ENCODE results near the gene ATF7IP2.
"Not testable (repeated sequence)": the region's sequence is repeated elsewhere in the genome, so short reads cannot be mapped to it uniquely, and the experiment has no call there.

Gene ATF7IP2, protein sequence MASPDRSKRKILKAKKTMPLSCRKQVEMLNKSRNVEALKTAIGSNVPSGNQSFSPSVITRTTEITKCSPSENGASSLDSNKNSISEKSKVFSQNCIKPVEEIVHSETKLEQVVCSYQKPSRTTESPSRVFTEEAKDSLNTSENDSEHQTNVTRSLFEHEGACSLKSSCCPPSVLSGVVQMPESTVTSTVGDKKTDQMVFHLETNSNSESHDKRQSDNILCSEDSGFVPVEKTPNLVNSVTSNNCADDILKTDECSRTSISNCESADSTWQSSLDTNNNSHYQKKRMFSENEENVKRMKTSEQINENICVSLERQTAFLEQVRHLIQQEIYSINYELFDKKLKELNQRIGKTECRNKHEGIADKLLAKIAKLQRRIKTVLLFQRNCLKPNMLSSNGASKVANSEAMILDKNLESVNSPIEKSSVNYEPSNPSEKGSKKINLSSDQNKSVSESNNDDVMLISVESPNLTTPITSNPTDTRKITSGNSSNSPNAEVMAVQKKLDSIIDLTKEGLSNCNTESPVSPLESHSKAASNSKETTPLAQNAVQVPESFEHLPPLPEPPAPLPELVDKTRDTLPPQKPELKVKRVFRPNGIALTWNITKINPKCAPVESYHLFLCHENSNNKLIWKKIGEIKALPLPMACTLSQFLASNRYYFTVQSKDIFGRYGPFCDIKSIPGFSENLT

DNA sequence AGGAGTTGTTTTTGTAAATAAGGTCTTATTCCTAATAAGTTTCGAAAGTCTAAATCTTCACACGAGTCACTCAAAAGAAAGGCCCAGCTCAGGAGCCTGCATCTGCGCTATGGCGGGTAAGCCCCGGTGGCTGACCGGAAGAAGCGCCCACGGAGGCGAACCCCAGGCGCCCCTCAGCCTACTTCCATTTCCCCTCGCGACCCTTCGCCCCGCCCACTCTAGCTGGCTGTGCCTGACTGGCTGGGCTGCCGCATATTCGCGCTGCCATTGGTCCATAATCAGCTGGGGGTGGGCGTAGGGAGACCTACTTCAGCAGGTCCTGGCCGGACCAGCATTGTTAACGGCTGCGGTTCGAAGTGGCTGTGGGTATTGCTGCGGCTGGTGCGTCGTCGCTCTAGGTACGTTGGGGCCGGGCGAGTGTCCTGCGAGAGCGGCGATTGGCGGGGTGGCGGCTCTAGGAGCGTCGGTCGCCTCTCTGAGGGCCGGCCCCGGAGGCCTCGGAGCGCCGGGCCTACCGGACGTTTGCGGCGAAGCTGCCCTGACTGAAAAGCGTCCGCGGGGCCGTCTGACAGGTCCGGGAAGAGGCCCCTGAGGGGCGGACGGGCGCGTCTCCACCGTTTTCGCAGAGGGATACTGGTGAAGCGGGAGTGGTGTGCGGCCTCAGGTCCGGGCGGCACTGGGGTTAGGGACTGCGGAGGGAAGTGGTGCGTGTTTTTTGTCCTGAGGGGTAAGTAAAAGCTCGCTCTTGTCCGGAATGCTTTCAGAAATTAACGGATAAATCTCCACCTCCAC is at the start of gene ATF7IP2:
TSS of gene ATF7IP2 (plus strand) at position 337 of the 792 bp plus-strand sequence. CDS start 44,560 bp downstream, outside the sequence.
- in situ Hi-C loops (cut with MboI; ENCODE audit: low sequenced_read_pairs), result no loop called here

DNA sequence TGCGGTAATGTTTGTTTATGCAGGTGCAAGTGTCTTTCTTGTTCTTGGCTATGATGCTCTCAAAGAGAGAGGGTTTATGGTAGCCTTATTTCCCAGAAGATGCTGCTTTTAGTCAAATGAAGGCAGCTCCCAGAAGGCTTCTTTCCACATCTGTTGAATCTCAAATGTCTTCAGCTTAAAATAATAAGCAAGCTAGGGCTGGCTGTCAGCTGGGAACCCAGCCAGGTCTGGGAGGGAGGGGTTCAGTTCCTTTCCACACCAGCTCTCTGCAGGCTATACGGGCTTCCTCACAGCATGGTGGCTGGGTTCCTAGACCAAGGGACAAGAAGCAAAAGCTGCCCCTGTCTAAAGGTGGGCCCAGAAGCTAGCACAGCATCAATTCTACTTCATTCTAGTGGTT is 47.4 kb upstream of the ATF7IP2 start:
- in situ Hi-C loops (cut with MboI; ENCODE audit: low sequenced_read_pairs), result no loop called here

DNA sequence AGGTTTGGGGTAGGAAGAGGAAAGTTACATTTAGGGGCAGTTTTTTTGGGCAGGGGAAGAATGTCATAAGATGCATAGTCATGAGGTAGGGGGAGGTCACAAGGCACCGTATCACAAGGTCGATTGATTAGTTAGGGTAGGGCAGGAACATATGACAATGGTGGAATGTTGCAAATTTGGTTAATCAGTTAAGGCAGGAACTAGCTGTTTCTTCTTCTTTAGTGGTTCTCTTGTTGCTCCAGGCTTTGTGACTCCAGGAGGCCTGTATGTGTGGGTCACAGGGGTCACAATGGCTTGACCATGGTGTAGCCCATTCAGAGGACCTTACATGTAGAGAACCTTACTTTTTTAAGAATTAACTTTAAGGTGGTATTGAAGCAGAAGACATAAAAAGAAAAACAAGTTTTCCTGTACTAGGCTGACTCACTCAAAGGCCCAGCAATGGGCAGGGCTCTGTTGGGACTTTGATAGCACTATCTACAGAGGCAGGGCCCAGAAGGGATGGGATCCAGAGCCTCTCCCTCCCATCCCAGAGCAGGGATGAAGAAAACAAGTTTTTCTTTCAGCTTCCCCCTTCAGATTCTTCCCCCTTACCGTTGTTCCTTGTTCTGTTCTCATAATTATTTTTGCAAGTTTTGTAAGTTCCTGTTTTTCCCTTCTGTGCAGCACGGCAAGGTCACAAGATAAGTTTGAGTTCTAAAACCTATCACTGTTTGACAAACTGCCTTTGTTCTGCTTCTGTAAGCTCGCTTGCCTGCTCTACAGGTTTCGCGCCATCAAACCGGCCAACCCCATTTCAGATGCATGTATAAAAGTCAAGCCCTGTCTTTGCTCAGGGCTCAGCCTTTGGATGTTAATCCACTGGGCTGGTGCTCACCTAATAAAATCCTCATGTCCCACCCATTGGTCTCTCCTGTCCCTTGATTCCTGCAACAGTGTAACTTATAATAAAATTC is 45.8 kb upstream of the ATF7IP2 start:
- in situ Hi-C loops (cut with MboI; ENCODE audit: low sequenced_read_pairs), result no loop called here

DNA sequence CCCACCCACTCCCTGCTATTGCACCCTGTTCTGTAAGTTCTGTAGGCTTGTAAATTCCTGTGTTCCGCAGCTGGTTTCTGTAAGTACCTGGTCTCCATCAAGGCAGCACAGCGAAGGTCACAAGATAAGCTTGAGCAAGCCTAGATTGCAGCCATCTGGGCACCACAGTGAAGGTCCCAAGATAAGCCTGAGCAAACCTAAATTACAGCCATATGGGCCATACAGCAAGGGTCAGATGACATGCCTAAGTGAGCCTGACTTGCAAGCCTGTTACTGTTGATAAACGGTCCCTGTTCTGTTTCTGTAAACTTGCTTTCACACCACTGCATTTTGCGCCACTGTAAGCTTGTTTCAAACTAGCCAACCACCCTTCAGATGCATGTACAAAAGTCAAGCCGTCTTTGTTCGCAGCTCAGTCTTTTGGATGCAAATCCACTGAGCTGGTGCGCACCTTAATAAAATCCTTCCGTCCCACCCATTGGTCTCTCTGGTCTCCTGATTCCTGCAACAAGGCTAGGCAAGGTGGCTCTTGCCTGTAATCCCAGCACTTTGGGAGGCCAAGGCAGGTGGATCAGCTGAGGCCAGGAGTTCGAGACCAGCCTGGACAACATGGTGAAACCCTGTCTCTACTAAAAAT is 42.6 kb upstream of the ATF7IP2 start:
- in situ Hi-C loops (cut with MboI; ENCODE audit: low sequenced_read_pairs), result no loop called here

DNA sequence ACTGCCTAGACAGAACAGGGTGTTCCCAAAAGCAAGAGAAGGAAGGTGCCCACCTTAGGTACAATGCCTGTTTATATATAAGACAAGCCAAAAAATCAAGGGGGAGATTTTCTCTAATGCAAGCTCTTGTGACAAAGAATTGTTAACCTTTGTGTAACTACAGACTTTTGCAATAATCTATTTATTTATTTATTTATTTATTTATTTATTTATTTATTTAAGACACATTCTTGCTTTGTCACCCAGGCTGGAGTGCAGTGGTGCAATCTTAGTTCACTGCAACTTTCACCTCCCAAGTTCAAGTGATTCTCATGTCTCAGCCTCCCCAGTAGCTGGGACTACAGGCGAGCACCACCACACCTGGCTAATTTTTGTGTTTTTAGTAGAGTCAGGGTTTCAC is 41.2 kb upstream of the ATF7IP2 start:
- in situ Hi-C loops (cut with MboI; ENCODE audit: low sequenced_read_pairs), result not testable (repeated sequence)

DNA sequence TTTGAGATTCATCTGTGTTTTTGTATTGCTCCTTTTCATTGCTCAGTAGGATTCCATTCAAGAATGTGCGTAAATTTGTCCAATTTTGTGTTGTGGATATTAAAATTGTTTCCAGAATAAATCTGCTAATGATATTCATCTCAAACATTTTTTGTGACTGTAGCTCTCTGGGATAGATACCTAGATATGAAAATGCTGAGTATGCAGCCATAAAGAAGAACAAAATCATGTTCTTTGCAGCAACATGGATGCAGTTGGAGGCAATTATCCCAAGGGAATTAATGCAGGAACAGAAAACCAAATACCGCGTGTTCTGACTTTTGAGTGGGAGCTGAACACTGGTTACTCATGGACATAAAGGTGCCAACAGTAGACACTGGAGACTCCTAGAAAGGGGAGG is 40.2 kb upstream of the ATF7IP2 start:
- in situ Hi-C loops (cut with MboI; ENCODE audit: low sequenced_read_pairs), result no loop called here

DNA sequence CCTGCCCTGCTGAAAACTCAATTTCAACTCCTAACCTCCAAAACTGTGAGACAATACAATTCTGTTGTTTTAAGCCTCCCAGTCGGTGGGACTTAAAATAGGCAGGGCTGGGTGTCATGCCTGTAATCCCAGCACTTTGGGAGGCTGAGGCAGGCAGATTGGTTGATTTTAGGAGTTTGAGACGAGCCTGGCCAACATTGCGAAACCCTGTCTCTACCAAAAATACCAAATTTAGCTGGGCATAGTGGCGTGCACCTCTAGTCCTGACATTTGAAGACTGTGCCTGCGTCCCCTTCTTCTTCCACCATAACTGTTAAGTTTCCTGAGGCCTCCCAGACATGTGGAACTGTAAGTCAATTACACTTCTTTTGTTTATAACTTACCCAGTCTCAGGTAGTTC is 36.0 kb upstream of the ATF7IP2 start:
- in situ Hi-C loops (cut with MboI; ENCODE audit: low sequenced_read_pairs), result no loop called here

DNA sequence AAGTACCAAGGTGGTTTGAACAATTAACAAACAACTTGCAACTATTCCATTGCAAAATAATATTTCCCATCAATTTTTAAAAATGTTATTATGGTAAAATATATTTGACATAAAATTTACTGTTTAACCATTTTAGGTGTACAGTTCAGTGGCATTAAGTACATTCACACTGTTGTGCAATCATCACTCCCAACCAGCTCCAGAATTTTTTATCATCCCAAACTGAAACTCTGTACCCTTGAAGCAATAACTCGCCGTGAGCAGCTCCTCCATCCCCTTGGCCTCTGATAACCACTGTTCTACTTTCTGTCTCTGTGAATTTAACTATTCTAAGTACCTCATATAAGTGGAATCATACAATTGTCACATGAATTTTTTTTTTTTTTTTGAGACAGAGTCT is 33.6 kb upstream of the ATF7IP2 start:
- in situ Hi-C loops (cut with MboI; ENCODE audit: low sequenced_read_pairs), result no loop called here

DNA sequence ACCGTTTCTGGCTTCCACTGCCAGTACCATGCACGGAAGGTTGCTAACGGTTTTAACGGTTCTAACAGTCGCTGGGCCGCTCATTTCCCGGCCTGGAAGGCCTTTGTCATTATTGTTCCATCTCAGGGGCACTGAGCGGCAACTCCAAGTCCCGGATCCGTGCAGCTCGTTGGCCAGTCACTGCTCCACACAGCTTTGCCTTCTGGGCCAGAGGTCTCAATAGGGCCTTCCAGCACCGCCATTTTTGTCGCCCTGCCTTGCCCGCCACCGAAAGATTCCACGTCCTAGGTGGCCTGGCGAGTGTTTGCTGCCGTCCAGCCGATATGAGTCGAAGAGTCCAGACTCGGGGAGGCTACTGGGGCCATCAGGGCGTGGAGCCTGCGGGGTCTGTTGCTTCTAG is 30.3 kb upstream of the ATF7IP2 start:
- in situ Hi-C loops (cut with MboI; ENCODE audit: low sequenced_read_pairs), result no loop called here

DNA sequence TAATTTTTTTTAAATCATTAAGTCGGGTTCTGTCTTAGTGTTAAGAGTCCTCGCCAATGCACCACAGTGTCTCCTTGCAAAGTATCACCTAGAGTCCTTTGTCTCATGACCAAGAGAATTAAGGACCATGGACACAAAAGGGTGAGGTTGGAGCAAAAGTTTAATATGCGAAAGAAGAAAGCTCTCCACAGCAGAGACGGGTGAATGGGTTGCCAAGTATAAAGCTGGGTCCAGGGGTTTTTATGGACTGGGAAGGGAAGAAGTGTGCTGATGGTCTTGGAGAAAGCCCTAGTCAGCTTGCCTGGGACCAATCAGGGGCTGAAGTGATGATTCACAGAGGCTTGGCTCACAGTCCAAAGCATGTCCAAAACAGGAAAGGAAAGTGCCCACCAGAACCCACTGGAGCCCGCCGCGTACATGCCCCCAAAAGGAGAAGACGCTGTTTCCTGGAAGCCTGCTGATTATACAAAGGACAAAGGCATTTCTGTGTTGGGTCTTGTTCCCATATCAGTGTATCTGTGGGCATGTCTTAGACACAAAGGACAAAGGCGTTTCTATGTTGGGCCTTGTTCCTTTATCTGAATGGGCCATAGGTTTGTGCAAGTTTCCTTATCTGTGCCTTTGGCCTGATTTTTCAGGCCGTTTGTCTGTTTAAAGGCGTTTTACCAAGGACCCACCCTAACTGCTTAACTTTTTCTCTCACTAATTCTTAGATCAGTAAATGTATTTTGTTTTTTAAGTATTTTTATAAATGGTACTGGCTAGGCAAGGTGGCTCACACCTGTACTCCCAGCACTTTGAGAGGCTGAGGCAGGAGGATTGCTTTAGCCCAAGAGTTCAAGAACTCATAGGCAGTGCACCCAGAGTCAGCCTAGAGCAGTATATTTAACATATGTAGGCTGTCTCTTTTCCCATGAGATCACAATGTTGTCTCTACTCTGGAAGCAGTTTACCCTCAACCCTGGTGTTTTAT is 28.7 kb upstream of the ATF7IP2 start:
- in situ Hi-C loops (cut with MboI; ENCODE audit: low sequenced_read_pairs), result no loop called here

DNA sequence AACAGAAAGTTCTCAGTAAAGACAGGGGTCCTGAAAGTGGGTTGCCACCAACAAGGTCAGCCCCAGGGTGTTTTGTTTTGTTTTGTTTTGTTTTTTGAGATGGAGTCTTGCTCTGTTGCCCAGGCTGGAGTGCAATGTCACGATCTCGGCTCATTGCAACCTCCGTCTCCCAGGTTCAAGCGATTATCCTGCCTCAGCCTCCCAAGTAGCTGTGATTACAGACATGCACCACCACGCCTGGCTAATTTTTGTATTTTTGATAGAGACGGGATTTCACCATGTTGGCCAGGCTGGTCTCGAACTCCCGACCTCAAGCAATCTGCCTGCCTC is 24.1 kb upstream of the ATF7IP2 start:
- in situ Hi-C loops (cut with MboI; ENCODE audit: low sequenced_read_pairs), result not testable (repeated sequence)

DNA sequence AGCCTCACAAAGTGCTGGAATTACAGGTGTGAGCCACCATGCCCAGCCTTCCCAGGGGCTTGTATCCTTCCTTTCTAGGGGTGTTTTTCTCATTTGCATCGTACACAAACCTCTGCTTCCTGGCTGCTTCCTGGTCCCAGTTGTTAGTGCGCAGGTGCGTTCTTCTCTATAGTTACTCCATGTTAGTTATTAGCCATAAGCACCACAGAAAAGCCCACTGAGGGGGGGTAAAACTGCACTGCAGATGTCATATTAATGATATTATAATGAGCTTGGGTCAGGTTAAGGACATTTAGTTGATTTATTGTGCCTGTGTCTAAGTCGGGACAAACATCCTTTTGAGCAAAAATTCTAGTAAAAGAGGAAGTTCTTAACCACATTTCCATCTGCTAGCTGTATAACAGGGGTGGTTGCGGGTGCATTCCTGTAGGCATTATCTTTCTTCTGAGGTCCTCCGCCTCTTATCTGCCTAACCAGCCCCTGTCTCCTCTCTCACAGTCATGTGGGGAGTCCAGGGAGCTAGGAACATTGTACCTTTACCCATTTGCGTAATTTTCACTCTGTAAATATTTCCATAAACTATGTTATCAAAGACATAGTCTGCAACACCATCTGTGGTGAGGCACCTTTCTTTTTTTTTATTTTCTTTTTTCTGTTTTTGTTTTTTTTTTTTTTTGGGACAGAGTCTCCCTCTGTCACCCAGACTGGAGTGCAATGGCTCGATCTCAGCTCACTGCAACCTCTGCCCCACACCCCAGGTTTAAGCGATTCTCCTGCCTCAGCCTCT is 23.6 kb upstream of the ATF7IP2 start:
- in situ Hi-C loops (cut with MboI; ENCODE audit: low sequenced_read_pairs), result no loop called here

DNA sequence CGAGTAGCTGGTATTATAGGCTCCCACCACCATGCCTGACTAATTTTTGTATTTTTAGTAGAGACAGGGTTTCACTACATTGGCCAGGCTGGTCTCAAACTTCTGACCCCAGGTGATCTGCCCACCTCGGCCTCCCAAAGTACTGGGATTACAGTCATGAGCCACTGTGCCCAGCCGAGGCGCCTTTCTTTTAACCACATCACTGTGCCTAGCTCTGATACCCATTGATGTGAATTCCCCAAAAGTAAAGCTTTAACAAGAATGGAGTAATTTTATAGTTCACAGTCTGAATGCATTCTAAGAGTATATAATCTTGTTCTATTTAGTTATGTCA is 23.0 kb upstream of the ATF7IP2 start:
- in situ Hi-C loops (cut with MboI; ENCODE audit: low sequenced_read_pairs), result not testable (repeated sequence)

DNA sequence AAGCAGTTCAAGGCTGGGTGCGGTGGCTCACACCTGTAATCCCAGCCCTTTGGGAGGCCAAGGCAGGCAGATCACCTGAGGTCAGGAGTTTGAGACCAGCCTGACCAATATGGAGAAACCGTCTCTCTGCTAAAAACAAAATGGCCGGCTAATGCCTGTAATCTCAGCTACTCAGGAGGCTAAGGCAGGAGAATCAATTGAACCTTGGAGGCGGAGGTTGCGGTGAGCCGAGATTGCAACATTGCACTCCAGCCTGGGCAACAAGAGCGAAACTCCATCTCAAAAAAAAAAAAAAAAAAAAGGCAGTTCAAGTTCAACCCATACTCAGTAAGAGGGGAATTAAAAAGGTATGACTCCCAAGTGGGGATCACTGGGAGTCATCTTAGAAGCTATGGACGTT is 19.2 kb upstream of the ATF7IP2 start:
- in situ Hi-C loops (cut with MboI; ENCODE audit: low sequenced_read_pairs), result not testable (repeated sequence)

DNA sequence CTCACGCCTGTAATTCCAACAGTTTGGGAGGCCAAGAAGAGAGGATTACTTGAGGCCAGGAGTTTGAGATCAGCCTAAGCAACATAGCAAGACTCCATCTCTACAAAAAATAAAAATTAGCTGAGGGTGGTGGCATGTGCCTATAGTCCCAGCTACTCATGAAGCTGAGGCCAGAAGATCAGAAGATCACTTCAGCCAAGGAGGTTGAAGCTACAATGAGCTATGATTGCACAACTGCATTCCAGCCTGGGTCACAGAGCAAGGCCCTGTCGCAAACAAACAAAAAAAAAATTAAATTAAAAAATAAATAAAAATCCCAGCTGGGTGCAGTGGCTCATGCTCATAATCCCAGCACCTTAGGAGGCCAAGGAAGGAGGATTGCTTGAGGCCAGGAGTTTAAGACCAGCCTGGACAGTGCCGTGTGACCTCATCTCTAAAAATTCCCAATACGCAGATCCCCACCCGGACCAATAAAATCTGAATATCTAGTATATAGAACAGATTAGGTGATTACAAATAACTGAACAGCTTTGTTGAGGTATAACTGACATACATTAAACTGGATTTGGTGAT is 18.2 kb upstream of the ATF7IP2 start:
- in situ Hi-C loops (cut with MboI; ENCODE audit: low sequenced_read_pairs), result no loop called here

DNA sequence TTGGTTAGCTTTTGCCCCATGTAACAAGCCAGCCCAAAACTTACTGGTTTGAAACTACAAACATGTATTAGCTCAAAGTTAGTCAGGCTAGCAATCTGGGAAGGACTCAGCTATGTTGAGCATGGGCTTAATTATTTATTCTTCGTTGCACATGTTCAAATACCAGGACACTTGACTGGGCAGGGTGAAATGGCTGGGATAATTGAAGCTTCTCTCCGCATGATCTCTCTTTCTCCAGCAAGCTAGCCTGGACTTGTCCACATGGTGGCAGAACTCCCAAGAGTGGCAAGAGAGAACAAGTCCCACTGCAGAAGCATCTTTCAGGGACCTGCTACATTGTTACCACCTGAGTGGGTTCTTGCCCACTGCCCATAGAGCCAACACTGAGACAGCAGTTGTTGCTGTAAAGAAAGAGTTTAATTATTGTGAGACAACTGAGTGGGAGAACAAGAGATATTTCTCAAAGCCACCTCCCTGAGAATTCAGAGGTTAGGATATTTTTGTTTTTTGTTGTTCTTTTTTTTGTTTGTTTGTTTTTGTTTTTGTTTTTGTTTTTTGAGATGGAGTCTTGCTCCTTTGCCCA is 16.8 kb upstream of the ATF7IP2 start:
- in situ Hi-C loops (cut with MboI; ENCODE audit: low sequenced_read_pairs), result no loop called here

DNA sequence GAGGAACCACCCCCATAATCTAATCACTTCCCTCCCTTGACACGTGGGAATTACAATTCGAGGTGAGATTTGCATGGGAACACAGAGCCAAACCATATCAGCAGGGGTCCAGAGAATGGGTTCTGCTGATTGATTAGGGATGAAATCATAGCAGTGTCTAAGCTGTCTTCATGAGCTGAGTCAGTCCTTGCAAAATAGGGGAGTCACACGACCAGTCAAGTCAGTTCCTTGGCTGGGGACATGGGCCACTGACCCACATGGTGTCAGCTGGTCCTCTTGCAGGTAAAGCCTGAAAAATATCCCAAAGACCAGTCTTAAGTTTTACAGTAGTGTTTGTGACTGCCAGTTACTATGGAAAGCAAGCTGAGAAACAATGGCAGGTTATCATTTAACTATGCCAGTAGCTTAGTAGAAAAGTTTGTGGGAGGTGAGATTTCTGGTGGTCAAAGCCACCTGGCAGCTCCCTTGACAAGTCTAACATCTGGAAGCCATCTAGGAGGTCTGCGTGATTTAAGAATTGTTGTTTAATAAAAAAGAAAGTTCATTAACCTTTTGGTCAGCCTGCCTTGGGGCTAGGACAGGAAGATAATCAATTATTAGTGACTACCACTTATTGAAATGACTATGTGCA is 15.7 kb upstream of the ATF7IP2 start:
- in situ Hi-C loops (cut with MboI; ENCODE audit: low sequenced_read_pairs), result no loop called here

Data from HL-60/S4 (cell line).